HT-29 (cell line): ENCODE measurements around the gene GBGT1. TPM values are rescaled to one million over a fixed set of nuclear protein-coding genes. Genes with fewer than 3 reads are reported as not detected.

Experiments used
- DNase-seq: peaks from one replicate; pipeline ENCODE4 v3.0.0-alpha.2; 2015; ENCODE audit warnings: low spot score
- total RNA-seq: library from RNA; depleted of rRNA; stranded (reverse); fragments of >200 nt; shearing (Covaris generic); gene quantifications from 2 replicates; pipeline ENCODE4 v1.2.3, GENCODE V29; 2014

Gene GBGT1
- total RNA-seq, 1 experiment from 2014 or later = not detected

DNA sequence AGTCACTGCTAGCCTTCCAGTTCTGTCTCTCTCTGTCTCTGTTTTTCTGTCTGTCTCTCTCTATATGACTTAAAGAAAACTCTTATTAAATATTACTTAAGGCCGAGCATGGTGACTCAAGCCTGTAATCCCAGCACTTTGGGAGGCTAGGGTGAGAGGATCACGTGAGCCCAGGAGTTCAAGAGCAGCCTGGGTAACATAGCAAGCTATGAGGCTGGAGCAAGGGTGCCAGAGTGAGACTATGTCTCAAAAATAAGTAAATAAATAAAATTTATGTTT lies 1.7 kb upstream of the GBGT1 start:
- DNase-seq = no peak

DNA sequence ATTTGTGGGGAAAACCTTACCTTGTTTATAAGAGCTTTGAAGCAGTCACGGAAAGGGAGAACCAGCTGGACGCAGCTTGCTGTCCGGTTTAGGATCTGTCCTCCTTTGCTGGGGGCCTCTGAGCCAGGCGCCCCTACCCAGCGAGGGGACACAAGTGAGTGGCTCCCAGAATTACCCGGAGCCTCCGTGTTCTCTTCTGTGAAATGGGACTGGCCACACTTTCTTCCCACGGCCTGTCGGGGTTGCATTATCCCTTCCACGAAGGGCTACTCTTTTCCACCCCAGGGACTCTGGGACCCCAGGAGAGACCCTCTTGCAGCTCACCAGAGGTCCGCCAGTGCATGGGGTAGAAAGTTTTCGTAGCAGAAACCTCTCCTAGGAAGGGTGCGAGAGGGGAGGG lies 477 bp upstream of the GBGT1 start:
- no peak for DNase-seq

DNA sequence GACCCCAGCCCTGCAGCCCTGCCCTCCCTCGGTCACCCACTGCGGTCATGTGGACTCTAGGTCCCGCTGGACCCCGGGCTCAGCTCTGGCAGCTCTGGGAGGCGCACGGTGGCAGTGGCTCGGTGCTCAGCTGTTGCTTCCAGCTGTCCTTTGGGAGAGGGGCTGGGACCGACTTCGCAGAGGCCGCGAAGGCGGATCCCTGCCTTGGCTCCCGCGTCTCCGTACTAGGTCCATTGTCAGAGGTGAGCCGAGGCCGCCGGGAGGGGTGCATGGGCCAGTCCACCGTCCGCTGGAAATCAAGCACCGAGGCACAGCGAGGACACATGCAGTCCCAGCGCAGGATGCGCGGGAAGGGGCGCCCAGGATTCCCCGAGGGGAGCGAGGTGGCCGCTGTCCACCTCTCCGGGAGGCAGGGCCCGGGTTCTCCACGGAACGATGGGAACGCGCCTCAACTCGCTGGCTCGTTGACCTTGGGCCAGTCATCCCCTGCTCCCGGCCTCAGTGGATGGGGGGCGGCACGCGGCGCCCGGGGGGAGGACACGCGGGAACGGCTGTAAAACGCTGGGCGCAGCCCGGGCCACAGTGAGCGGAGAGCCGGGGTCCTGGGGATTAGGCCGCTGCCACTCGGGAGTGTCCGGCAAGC lies 732 bp downstream of the GBGT1 start:
- DNase-seq = no peak

- DNase-seq = no peak
Measured at GRCh38 chr9:133161547-133161950, 2.2 kb downstream of the GBGT1 start.

DNA sequence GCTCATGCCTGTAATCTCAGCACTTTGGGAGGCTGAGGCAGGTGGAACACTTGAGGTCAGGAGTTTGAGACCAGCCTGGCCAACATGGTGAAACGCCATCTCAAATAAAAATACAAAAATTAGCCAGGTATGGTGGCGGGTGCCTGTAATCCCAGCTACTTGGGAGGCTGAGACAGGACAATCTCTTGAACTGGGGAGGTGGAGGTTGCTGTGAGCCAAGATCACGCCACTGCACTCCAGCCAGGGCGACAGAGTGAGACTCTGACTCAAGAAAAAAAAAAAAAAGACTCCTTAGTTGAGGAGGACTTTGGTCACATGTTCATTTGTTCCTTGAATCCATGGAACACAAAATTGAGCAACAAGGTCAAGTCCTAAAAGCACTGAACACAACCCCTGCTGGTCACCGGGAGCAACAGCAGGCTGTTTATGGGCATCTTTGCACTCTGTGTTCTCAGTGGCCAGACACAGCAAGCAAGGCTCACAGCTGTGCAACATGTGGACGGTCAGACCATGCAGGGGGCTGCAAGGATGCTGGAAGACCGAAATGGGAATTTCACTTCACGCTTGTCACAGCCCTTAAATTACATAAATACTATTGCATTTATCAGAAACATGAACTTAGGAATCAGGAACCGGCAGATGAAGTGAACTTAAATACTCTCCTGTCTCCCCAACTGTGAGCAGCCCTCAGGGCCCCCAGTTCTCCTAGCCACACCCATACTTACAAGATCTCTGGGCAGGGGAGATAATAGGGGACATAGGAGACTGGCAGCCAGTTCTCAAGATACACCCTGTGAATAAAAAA lies 2.8 kb downstream of the GBGT1 start:
- DNase-seq = peak; percentile 74

GRCh38 chr9:133158695-133159094 lies 5.0 kb downstream of the GBGT1 start:
- DNase-seq = no peak

DNA sequence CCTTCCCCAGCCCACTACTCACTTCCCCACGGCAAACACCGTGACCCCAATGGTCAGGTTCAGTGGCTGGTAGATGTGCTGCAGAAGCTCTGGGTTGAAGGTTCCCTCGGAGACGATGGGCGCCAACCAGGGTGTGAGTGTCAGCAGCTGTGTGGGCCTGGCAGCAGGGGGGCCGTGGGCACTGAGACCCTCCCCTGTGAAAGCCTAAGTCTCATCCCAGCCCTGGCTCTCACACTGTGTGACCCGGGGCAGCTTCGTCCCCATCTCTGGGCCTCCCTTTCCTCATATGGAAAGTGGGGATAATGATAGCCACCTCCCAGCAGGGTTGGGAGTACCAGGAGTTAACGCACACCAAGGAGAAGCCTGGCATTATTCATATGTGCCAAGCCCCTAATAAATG lies 8.6 kb downstream of the GBGT1 start:
- no peak for DNase-seq

DNA sequence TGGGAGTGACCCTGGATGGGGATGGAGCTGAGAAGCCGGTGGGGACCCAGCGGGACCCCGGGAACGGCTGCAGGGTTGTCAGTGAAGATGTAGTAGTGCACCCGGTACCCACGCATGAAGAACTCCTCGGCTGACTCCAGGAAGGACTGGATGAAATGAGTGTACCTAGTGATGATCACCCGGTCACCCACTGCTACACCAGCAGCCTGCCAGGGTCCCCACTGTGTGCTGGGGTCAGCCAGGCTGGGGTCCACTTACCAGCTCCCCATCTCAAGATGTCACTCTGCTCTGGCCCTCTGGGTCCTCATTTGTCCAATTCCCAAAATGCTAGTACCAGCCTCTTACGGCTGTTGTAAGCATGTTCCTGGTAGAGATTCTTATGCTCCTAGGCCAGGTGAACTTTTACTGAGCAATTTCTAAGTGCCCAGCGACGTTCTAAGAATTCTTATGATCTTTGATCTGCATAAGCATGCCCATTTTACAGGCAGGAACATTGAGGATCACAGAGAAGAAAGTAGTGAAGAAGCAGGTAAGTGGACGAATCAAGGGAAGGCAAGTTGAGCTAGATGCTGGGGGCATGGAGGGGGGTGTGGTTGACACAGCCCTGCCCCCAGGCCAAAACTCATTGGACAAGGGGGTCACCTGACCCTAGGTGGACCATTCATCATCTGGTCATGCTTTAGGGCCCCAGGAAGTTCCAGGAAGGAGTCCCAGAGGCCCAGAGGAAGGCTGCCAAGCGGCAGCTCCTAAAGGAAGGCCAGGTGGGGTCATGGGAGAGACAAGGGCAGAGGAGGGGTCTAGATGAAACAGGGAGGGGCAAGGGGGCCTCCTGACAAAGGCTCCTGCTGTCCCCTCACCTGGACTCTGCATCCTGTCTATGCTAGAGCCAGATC lies 9.4 kb downstream of the GBGT1 start:
- no peak for DNase-seq

DNA sequence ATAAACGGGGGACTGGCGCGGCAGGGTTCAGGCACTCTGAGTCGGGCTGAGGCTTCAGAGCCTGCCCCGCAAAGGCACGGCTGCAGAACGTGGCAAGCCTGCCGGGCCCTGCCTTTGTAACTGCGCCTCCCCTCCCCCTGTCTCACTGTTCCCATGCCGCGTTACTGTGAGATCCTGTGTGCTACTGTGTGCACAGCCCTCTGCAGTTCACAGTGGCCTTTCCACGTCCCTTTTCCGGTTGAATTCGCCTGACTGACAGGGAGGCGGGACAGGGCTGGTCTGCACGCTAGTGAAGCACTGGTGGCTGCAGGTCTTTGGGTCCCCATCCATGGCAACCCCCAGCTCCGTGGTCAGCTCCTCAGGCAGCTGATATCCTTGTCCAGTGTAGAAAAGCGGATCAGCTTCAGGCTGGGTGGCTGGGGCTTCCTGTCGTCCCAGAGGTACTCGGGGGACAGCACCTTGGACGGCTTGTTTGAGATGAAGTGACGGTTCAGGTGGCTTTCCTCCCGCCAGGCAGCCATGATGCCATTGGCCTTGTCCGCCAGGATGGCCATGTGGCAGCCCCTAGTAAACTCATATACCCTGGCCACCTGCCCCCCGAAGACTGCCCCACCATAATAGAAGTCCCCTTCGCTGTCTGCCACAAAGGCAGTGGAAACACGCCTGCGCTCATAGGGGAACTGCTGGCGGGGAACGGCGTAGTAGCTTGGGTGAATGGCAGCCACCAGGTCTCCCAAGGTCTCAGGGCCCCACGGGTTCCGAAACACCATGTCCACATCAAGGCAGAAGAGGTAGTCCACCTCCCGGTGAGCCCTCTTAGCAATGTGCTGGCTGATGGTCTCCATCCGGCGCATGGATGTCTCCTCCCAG lies 10.3 kb downstream of the GBGT1 start:
- no peak for DNase-seq

- DNase-seq = no peak
Measured at GRCh38 chr9:133151601-133152525, 11.9 kb downstream of the GBGT1 start.

DNA sequence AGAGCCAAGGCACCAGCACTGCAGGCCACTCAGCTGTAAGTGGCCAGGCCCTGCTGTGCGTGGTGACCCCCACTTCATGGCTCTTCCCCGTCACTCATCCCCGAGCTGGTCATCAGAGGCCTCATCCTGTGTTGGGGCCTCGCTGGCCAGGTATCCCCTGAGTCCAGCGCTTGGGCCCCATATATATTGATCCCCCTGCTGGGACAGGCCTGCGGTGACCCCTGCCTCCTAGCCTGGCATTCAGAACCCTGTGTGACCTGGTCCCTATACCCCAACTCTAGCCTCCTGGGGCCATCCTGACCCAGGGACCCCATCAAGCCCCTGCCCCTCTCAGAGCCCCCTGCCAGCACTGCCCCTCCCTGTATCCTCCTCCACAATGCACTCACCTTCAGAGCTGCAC lies 12.7 kb downstream of the GBGT1 start:
- DNase-seq = no peak

DNA sequence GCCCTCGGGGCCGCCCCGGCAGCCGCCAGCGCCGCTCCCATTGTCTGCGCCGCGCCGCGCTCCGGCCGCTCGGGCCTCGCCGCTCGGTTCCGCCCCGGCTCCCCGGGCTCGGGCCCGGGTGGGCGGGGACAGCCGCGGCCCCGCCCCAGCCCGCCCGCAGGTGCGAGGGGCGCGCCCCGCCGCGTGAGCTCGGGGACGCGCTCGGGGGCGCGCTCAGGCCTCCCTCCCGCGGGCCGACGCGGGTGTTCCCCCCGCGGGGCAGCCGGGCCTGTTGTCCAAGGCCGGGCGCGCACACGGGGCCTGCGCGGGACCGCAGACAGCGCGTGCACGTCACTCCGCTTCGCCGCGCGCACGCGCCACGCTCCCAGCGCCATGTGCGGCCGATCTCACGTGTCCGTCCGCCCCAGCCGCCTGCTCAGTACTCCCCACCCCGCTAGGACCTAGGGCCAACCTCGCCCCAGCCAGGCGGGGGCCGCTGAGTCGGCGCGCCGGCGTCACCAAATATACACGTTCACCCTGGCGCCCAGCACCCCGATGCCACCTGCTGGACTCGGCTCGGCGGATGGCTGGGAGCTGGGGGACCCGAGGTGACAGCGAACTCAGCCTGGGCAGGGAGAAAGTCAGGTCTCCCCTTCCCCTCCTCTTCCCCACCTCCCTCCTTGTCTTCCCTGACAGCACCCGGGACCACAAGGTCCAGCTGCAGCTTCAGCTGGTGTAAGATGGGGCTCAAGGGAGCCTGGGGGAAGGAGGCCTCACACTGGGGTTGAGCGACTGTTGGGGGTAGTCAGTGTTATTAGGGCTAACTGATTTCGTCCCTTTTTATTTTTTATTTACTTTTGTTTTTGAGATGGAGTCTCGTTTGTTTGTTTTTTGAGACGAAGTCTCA lies 14.3 kb downstream of the GBGT1 start:
- peak; percentile 94 for DNase-seq

- DNase-seq = peak; percentile 51
Measured at GRCh38 chr9:133148199-133149129, 15.2 kb downstream of the GBGT1 start.

DNA sequence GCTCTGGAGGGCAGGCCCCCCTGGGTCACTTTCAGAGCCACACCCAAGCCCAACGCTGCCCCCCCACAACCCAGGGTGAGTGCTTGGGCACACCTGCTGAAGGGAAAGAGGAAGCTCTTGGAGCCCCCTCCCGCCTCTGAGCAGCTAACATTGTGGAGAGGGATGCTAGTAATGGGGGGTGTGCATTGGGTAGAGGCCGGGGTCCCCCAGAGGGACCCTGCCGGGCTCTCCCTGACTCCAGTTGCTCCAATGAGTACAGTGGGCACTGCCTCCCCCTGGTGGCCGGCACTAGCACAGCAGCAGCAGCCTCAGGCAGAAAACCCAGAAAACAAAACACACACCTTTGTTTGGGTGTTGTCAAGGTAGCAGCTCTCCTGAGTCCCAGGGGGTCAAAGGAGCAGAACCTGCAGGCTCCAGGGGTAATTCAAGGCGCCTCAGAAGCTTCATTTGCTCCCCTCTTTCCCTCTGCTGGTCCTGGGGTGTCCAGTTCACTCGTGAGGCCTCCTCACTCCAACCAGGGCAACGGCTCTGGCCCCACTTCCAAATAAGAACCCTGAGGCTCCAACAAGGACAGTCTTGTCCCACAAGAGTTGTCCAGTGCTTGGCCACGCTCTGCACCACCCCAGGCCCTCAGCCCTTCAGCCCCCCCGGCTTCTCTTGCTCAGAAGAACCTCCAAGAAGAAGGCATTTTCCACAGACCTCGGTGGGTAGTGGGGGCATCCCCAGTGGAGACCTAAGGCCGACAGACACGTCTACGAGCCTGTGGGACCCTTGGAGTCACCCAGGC lies 16.1 kb downstream of the GBGT1 start:
- peak; percentile 93 for DNase-seq

DNA sequence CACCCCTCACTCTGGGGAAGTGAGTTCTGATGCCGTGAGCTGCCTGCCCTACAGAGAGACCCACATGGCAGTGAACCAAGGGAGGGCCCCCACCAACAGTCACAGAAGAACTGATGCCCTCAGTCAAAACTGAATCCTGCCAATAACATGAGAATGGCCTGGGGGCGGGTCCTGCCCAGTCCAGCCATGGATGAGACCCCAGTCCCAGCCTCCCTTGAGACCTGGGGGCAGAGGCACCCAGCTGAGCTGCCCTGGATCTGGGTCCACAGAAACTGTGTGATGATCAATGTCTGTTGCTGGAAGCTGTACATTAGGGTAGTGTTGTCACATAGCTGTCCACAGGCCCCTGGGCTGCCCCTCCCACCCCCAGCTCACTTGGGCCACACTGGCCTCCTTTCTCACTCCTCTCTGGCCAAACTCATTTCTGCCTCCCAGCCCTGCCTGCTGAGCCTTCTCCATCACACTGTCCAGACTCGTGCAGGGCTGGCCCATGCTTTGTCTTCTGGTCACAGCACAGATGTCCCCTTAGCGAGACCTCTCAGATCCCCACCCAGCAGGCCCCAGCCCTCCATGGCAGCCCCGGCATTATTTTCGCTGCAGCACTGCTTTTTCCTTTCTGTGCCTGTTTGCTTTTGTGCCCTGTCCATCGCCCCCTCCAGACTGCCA lies 16.8 kb downstream of the GBGT1 start:
- no peak for DNase-seq

GRCh38 chr9:133144904-133145851 lies 18.5 kb downstream of the GBGT1 start:
- DNase-seq = no peak
